Measurements from ENCODE around the gene ELAC1.

The ELAC1 gene

DNA sequence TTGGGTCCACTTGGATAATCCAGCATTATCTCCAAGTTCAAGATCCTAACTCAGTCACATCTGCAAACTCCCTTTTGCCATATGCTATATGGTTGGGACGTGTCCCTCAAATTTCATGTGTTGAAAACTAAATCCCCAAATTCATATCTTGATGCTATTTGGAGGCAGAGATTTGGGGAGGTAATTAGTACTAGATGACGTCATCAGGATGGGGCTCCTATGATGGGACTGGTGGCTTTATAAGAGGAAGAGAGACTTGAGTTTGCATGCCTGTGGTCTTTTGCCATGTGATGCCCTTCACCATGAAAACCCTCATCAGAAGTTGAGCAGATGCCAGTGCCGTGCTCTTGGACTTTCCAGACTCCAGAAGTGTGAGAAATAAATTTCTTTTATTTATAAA, 45.4 kb downstream of the ELAC1 start:
- in situ Hi-C loops (cut with MboI; ENCODE audit: low sequenced_read_pairs): no loop called here

DNA sequence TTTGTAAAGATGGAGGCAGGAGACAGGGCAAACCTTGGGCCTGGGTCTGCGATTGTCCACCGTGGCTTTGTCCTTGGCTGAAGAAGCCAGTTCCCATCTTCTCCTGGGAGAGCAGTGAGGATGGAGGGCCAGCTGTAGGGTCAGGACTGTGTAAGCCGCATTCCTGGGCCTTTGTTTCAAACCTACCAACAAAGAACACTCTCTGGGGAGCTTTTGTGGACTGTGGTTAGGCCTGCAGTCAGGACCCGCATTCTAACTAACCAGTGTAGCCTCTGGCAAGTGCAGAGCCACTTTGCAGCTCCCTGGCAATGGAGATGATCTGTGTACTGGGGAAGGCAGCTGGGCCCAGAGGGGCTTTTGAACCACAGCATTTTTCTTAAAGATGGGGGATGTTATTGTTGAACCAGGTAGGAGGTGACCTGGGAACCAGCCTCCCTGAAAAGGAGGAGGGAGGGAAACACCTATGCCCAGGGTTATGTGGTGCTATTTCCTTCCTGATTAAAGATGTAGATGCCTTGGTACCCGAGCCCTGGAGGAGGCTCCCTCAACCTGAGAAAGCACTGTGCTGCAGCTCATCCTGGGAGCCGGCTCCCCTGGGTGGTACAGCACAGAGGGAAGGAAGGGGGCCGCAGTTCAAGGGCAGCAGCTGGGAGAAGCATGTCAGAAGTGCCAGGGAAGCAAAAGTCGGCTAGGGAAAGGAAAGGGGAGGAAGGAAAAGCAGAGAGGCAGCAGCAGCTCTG, 49.5 kb downstream of the ELAC1 start:
- in situ Hi-C loops (cut with MboI; ENCODE audit: low sequenced_read_pairs): no loop called here

DNA sequence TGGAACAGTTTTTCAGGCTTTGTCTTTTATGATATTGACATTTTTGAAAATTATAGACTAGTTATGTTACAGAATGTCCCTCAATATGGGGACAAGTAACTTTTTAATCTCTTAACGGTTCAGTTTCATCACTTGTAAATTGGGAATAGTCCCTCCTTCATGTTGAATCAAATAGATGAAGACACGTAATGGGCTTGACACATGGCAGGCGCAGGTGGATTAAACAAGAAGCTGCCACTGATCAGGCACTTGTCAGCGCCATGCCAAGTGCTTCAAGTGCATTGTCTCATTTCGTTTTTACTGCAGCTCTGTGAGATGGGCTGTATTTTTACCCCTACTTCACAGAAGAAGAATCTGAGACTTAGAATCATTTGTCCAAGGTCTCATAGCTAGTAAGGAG, 52.7 kb downstream of the ELAC1 start:
- in situ Hi-C loops (cut with MboI; ENCODE audit: low sequenced_read_pairs): no loop called here

DNA sequence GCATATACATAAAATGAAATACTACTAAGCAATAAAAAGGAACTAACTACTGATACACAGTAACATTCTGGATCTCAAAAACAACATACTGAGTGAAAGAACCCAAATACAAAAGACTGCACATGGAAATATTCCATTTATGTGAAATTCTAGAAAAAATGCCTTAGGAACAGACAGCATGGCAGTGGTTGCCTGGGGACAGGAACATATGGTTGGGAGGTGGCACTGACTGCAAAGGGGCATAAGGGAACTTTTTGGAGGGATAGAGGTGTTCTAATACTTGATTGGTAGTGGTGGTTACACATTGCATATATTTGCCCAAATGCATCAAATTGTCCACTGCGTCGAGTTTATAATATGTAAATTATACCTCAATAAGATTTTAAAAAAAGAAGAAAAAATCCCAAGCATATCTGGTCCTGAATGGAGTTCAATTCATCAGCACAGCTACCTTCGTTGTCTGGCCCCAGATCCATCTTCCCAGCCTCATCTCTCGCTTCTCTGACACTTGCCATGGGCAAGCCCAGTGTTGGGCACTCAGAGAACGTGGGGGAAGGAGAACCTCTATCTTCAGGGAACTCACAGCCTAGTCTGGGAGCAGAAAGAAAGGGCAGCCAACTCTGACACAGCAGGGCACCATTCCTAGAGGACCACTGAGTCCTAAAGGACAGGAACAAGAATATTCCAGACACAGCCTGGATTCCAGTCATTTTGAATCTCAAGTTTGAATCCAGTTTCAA, 53.6 kb downstream of the ELAC1 start:
- in situ Hi-C loops (cut with MboI; ENCODE audit: low sequenced_read_pairs): no loop called here

DNA sequence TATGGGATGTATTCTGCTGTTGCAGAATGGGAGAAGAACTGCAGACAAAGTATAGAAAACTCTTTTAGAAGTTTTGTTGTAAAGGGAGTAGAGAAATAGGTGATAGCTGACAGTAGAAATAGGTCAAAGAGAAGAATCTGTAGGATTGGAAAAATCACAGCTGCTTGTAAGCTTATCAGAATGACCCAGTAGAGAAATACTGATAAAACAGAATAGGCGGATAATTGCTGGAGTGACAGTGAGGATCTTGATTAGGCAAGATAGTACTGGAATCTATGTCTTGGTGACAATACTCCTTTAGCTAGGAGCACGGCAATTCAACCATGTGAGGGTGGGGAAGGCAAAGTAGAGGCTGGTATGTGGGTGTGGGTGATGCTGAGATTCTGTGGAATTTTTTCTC, 57.7 kb downstream of the ELAC1 start:
- in situ Hi-C loops (cut with MboI; ENCODE audit: low sequenced_read_pairs): loop anchor here (25.0 kb wide), 1 partner anchor 188 kb away; no protein-coding TSS in a partner anchor

DNA sequence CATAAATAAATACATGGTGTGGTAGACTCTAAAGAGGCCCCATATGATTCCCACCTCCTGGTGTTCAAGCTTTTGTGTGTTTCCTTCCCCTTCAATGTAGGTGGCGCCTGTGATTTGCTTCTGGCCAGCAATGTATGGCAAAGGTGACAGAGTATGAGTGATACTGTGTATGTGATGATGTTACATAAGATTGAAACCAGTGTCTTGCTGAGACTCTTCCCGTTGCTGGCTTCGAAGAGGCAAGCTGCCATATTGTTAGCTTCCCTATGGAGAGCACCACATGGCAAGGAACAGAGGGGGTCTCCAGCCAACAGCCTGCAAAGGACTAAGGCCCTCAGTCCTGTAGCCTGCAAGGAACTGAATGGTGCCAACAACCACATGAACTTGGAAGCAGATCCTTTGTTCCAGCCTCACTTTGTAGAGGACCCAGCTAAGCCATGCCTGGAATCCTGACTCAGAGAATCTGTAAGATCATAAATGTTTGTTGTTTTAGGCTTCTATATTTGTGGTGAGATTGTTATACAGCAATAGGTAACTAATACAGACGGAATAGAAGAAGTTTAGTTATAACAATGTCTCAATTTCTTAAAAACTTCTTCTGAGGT, 60.5 kb downstream of the ELAC1 start:
- in situ Hi-C loops (cut with MboI; ENCODE audit: low sequenced_read_pairs): loop anchor here (25.0 kb wide), 1 partner anchor 191 kb away; no protein-coding TSS in a partner anchor

DNA sequence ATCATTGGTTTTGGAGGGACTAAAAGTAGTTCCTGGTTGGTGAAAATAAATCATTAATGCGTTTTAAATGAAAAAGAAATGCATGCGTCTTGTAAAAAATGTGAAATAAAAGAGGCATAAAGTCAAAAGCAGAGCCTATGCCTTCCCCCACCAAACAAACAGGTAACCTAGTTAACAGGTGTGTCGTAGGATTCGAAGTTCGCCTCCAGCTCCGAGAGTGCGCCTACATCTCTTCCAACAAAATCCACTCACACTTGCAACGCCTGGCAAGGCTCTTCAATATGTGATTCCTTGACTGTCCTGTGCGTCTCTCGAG, 61.5 kb downstream of the ELAC1 start:
- in situ Hi-C loops (cut with MboI; ENCODE audit: low sequenced_read_pairs): loop anchor here (25.0 kb wide), 1 partner anchor 192 kb away; no protein-coding TSS in a partner anchor

DNA sequence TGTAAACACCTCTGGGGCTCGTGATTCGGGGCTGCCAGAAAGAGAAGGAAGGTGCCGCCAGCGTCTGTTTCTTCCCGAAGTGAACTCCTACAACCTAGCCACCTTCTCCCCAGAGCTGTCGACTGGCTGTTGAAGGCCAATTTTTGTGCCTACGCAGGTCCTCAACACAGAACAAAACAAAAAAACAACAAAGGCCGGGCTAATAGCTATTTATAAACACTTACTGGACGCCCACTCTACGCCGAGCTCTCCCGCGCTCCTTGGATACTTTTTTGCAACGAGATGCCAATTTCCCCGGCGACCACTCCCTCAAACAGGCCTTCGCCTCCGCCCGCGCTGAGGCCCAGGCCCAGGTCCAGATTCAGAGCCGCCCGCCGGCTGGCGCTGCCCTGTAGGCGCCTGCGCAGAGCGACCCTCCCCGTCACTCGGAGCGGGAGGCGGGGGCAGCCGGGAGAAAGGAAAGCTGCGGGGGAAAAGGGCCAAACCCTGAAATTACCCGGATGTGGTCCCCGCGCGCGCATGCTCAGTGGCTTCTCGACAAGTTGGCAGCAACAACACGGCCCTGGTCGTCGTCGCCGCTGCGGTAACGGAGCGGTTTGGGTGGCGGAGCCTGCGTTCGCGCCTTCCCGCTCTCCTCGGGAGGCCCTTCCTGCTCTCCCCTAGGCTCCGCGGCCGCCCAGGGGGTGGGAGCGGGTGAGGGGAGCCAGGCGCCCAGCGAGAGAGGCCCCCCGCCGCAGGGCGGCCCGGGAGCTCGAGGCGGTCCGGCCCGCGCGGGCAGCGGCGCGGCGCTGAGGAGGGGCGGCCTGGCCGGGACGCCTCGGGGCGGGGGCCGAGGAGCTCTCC, 62.1 kb downstream of the ELAC1 start, which contains the start of gene SMAD4:
TSS of gene SMAD4 (plus strand) at position 520 of the 843 bp plus-strand sequence. CDS start 16,834 bp downstream, outside the sequence.
- in situ Hi-C loops (cut with MboI; ENCODE audit: low sequenced_read_pairs): loop anchor here (25.0 kb wide), 1 partner anchor 193 kb away; no protein-coding TSS in a partner anchor

DNA sequence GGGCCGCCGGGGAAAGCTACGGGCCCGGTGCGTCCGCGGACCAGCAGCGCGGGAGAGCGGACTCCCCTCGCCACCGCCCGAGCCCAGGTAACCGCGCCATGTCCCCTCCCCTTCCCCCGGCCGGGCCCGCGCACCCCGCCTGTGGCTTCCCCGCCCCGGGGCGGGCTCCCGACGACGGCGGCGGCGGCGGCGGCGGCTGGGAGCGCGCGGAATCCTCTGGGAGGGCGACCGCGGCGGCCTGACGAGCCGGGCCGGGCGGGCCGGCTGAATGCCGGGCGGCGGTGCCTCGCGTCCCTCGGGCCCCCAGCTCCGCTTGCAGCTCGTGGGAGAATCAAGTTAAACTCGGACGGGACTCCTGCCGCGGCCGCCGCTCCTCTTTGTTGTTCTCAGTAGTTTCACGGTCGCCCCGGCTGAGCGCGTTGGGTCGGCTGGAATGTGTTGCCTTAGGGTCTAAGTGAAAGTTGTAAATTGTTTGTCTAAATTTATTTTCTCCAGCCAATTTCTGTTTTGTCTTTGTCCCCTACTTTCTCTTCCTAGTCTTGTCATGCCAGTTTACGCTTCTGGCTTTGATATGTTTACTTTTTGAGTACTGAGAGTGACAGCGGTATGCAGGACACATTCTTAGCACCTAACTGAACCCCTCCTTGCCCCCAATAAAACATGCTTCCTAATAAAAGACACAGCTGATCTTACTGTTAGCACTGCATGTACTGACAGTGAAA, 62.9 kb downstream of the ELAC1 start:
- in situ Hi-C loops (cut with MboI; ENCODE audit: low sequenced_read_pairs): loop anchor here (25.0 kb wide), 1 partner anchor 193 kb away; no protein-coding TSS in a partner anchor

DNA sequence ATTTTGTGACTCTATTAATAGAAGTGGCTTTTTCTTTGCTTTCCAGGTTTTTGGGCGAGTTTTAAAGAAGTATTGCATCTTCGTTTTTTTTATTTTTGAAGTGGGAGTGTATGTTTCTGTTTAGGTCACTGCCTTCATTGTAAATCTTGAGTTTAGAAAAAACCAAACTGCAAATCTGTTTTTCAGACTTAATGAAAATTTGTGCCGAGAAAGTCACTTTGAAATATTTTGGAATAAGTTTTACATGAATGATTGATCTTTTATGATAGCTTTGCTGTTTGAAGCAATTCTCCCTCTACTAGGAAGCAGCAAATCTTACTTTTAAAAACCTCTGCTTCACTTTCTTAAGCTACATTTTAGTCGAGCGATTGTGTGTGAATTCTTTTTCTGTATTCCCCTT, 64.4 kb downstream of the ELAC1 start:
- in situ Hi-C loops (cut with MboI; ENCODE audit: low sequenced_read_pairs): loop anchor here (25.0 kb wide), 1 partner anchor 195 kb away; no protein-coding TSS in a partner anchor

DNA sequence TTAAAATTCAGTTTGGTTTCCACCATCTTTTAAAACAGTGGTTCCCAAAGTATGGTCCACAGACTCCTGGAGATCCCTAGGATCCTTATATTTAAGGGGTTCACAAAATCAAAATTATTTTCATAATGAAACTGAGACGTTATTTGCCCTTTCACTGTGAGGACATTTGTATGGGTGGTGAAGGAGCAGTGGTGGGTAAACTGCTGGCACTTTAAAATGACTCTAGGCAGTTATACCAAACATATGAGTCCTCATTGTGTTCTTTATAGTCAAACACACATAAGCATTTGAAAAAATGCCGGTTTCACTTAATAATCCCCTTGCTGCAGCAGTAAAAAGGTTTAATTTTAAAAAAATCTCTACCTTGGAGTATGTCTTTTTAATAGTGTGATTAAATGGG, 69.4 kb downstream of the ELAC1 start:
- in situ Hi-C loops (cut with MboI; ENCODE audit: low sequenced_read_pairs): loop anchor here (25.0 kb wide), 1 partner anchor 200 kb away; no protein-coding TSS in a partner anchor

All from HL-60/S4 treated with phorbol 12-myristate 13-acetate at 8.2 ng/mL for 4 days and 3 days (cell line).